GM12878 (cell line): ENCODE measurements around the gene SMAD4.

Experiments used
- EP300 ChIP-seq, 2 experiments: fragments of 150-350 bp in 1 of 2; IDR thresholded peaks; 2 replicates each; pipeline ENCODE4 v1.6.1; 2011 to 2012; ENCODE audit warnings: low read depth in 2 of 2, low read length in 2 of 2, borderline replicate concordance in 1 of 2, improper control_type of control experiment in 1 of 2, inconsistent platforms in 1 of 2; ENCODE audit not compliant: control insufficient read depth in 1 of 2
- FOS ChIP-seq: IDR thresholded peaks from 3 replicates; pipeline ENCODE4 v1.6.1; 2011; ENCODE audit warnings: borderline replicate concordance; ENCODE audit not compliant: insufficient read length; ENCODE audit errors: extremely low read depth
- IKZF1 ChIP-seq: fragments of 450-650 bp; conservative IDR thresholded peaks from 2 replicates; pipeline ENCODE4 v1.6.1; 2017; ENCODE audit warnings: antibody characterized with exemption, mild to moderate bottlenecking
- PAX8 ChIP-seq: fragments of 450-650 bp; IDR thresholded peaks from 2 replicates; pipeline ENCODE4 v1.6.1; 2017; ENCODE audit warnings: mild to moderate bottlenecking, moderate library complexity
- POLR2A ChIP-seq: IDR thresholded peaks from 2 replicates; pipeline ENCODE4 v1.6.1; 2011; ENCODE audit warnings: low read depth, mild to moderate bottlenecking, low read length
- TARDBP ChIP-seq: IDR thresholded peaks from 2 replicates; pipeline ENCODE4 v1.6.1; 2016; ENCODE audit warnings: borderline replicate concordance
- TF ChIP-seq, protein P1 (sequence below), 3 experiments: IDR thresholded peaks in 2 of 3; conservative IDR thresholded peaks in 1 of 3; 2 replicates each; pipeline ENCODE4 v1.5.1; 2011; ENCODE audit warnings: low read depth in 3 of 3, low read length in 3 of 3, mild to moderate bottlenecking in 3 of 3, control low read depth in 2 of 3, moderate library complexity in 2 of 3, inconsistent platforms in 1 of 3, mixed read lengths in 1 of 3; ENCODE audit not compliant: control insufficient read depth in 2 of 3, insufficient read depth in 1 of 3; ENCODE audit errors: extremely low read depth in 1 of 3
- TF ChIP-seq, protein P2 (sequence below): fragments of 450-650 bp; conservative IDR thresholded peaks from 2 replicates; pipeline ENCODE4 v1.6.1; 2017; ENCODE audit warnings: mild to moderate bottlenecking, moderate library complexity

- TF ChIP-seq, protein P1, sequence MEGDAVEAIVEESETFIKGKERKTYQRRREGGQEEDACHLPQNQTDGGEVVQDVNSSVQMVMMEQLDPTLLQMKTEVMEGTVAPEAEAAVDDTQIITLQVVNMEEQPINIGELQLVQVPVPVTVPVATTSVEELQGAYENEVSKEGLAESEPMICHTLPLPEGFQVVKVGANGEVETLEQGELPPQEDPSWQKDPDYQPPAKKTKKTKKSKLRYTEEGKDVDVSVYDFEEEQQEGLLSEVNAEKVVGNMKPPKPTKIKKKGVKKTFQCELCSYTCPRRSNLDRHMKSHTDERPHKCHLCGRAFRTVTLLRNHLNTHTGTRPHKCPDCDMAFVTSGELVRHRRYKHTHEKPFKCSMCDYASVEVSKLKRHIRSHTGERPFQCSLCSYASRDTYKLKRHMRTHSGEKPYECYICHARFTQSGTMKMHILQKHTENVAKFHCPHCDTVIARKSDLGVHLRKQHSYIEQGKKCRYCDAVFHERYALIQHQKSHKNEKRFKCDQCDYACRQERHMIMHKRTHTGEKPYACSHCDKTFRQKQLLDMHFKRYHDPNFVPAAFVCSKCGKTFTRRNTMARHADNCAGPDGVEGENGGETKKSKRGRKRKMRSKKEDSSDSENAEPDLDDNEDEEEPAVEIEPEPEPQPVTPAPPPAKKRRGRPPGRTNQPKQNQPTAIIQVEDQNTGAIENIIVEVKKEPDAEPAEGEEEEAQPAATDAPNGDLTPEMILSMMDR (IDR thresholded peaks at IDR 0.05 in 2 of 3, conservative IDR thresholded peaks at IDR 0.05 in 1 of 3; ENCODE audit: control insufficient read depth in 2 of 3, extremely low read depth in 1 of 3, insufficient read depth in 1 of 3, low read depth in 3 of 3, low read length in 3 of 3), result peak; percentile 78 to 83 (median 79)
- TF ChIP-seq POLR2A, result no peak
- no peak for TF ChIP-seq TARDBP
- no peak for TF ChIP-seq FOS
- TF ChIP-seq, protein P2, sequence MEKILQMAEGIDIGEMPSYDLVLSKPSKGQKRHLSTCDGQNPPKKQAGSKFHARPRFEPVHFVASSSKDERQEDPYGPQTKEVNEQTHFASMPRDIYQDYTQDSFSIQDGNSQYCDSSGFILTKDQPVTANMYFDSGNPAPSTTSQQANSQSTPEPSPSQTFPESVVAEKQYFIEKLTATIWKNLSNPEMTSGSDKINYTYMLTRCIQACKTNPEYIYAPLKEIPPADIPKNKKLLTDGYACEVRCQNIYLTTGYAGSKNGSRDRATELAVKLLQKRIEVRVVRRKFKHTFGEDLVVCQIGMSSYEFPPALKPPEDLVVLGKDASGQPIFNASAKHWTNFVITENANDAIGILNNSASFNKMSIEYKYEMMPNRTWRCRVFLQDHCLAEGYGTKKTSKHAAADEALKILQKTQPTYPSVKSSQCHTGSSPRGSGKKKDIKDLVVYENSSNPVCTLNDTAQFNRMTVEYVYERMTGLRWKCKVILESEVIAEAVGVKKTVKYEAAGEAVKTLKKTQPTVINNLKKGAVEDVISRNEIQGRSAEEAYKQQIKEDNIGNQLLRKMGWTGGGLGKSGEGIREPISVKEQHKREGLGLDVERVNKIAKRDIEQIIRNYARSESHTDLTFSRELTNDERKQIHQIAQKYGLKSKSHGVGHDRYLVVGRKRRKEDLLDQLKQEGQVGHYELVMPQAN, result no peak
- no peak for TF ChIP-seq PAX8
- TF ChIP-seq EP300 (IDR thresholded peaks at IDR 0.05; ENCODE audit: borderline replicate concordance in 1 of 2, control insufficient read depth in 1 of 2, low read depth in 2 of 2, low read length in 2 of 2), result no peak
- TF ChIP-seq IKZF1, result no peak
Measured at GRCh38 chr18:51051105-51051712, 21.2 kb downstream of the SMAD4 start.
